Activated CD4-positive, alpha-beta memory T cell treated with anti-CD3 and anti-CD28 coated beads for 36 hours (primary cell): ENCODE results near the gene SLC14A1. TPM values are rescaled to one million over a fixed set of nuclear protein-coding genes. Genes with fewer than 3 reads are reported as not detected.

Source experiments
- CTCF ChIA-PET: fragments of 350-600 bp; sonication (Branson Sonifier 250); formaldehyde crosslinking; loops from one replicate; lab custom pipeline; 2021; ENCODE audit warnings: antibody characterized with exemption, inconsistent platforms; lab: Charles Lee
- POLR2A ChIA-PET: fragments of 350-600 bp; sonication (Branson Sonifier 250); formaldehyde crosslinking; loops from one replicate; lab custom pipeline; 2021; ENCODE audit warnings: antibody characterized with exemption; lab: Charles Lee
- DNase-seq: peaks from one replicate; pipeline ENCODE4 v3.0.0-alpha.2; 2020
- H3K27ac Mint-ChIP-seq: one replicate; pipeline ENCODE4 v1.8.0; 2021; ENCODE audit warnings: mixed read lengths
- H3K27me3 Mint-ChIP-seq: one replicate; pipeline ENCODE4 v1.8.0; 2021; ENCODE audit warnings: mixed read lengths
- H3K36me3 Mint-ChIP-seq: one replicate; pipeline ENCODE4 v1.8.0; 2021; ENCODE audit warnings: mixed read lengths
- H3K4me1 Mint-ChIP-seq: one replicate; pipeline ENCODE4 v1.8.0; 2021; ENCODE audit warnings: low read depth, mixed read lengths
- H3K4me3 Mint-ChIP-seq: one replicate; pipeline ENCODE4 v1.8.0; 2021; ENCODE audit warnings: mild to moderate bottlenecking, mixed read lengths
- H3K9me3 Mint-ChIP-seq: one replicate; pipeline ENCODE4 v1.8.0; 2021; ENCODE audit warnings: mixed read lengths
- intact Hi-C: fragments of 100-400 bp; cut with micrococcal nuclease; formaldehyde crosslinking; loops from one replicate; pipeline ENCODE4 v1.15.1; 2023
- total RNA-seq, 2 experiments: library from RNA; stranded (reverse); gene quantifications; one replicate each; pipeline ENCODE4 v1.2.3, GENCODE V29; 2021

Gene SLC14A1
- total RNA-seq, 2 experiments from 2014 or later, result 0.80 to 1.1 TPM

GRCh38 chr18:45724601-45725000, 620 bp downstream of the SLC14A1 start:
- intact Hi-C loops, result loop anchor here (5.0 kb wide), 1 partner anchor 113 kb away; no protein-coding TSS in a partner anchor
- ChIA-PET CTCF (interaction anchor here (1.0 to 8.4 kb wide), 6 partner anchors 36 to 155 kb away, joined by 3 to 126 read pairs (median 6); no protein-coding TSS in a partner anchor), POLR2A (no interaction called here)
- H3K4me3 Mint-ChIP-seq, result no peak overlapping the region
- no peaks in the 10 kb centered on the region for H3K9me3 Mint-ChIP-seq
- H3K36me3 Mint-ChIP-seq, result no peaks in the 10 kb centered on the region
- DNase-seq, result no peak
- H3K27ac Mint-ChIP-seq, result no peak overlapping the region
- no peaks in the 10 kb centered on the region for H3K27me3 Mint-ChIP-seq
- H3K4me1 Mint-ChIP-seq, result no peaks in the 10 kb centered on the region

GRCh38 chr18:45725336-45725735, 1.4 kb downstream of the SLC14A1 start:
- ChIA-PET CTCF (interaction anchor here (1.0 to 8.4 kb wide), 7 partner anchors 37 to 249 kb away, joined by 3 to 126 read pairs (median 6); no protein-coding TSS in a partner anchor), POLR2A (no interaction called here)
- Mint-ChIP-seq H3K36me3 (no peaks in the 10 kb centered on the region), H3K4me3 (no peak overlapping the region), H3K9me3 (no peaks in the 10 kb centered on the region), H3K27ac (no peak overlapping the region), H3K4me1 (no peaks in the 10 kb centered on the region), H3K27me3 (no peaks in the 10 kb centered on the region)
- no peak for DNase-seq
- intact Hi-C loops, result no loop called here

- Mint-ChIP-seq H3K4me3 (no peak overlapping the region), H3K27ac (no peak overlapping the region), H3K27me3 (no peaks in the 10 kb centered on the region), H3K36me3 (no peaks in the 10 kb centered on the region), H3K9me3 (no peaks in the 10 kb centered on the region), H3K4me1 (no peaks in the 10 kb centered on the region)
- intact Hi-C loops, result no loop called here
- no peak for DNase-seq
- CTCF ChIA-PET, result interaction anchor here (1.2 to 8.4 kb wide), 3 partner anchors 38 to 347 kb away, joined by 3 to 126 read pairs (median 3); no protein-coding TSS in a partner anchor
- POLR2A ChIA-PET, result no interaction called here
These were observed 2.6 kb downstream of the SLC14A1 start for GRCh38 chr18:45726603-45727002.

GRCh38 chr18:45727068-45727467, 3.1 kb downstream of the SLC14A1 start:
- Mint-ChIP-seq H3K36me3 (no peaks in the 10 kb centered on the region), H3K27me3 (no peaks in the 10 kb centered on the region), H3K27ac (no peak overlapping the region), H3K9me3 (no peaks in the 10 kb centered on the region), H3K4me3 (no peak overlapping the region), H3K4me1 (no peaks in the 10 kb centered on the region)
- no peak for DNase-seq
- intact Hi-C loops, result no loop called here
- CTCF ChIA-PET, result interaction anchor here (0.7 to 8.4 kb wide), 4 partner anchors 15 to 346 kb away, joined by 3 to 126 read pairs (median 3); no protein-coding TSS in a partner anchor
- POLR2A ChIA-PET, result no interaction called here

- Mint-ChIP-seq H3K4me1 (no peaks in the 10 kb centered on the region), H3K27ac (no peak overlapping the region), H3K4me3 (no peak overlapping the region), H3K27me3 (no peaks in the 10 kb centered on the region), H3K36me3 (no peaks in the 10 kb centered on the region), H3K9me3 (no peaks in the 10 kb centered on the region)
- no peak for DNase-seq
- ChIA-PET POLR2A (no interaction called here), CTCF (interaction anchor here (0.9 to 2.2 kb wide), 3 partner anchors 58 to 165 kb away, joined by 3 to 7 read pairs (median 3); no protein-coding TSS in a partner anchor)
- intact Hi-C loops, result no loop called here
These were observed 4.5 kb downstream of the SLC14A1 start for GRCh38 chr18:45728336-45729010.

GRCh38 chr18:45730832-45731575, 7.0 kb downstream of the SLC14A1 start:
- ChIA-PET POLR2A (no interaction called here), CTCF (interaction anchor here (0.8 to 2.5 kb wide), 6 partner anchors 8 to 148 kb away, joined by 3 to 10 read pairs (median 5); no protein-coding TSS in a partner anchor)
- Mint-ChIP-seq H3K27me3 (no peaks in the 10 kb centered on the region), H3K27ac (no peak overlapping the region), H3K36me3 (no peaks in the 10 kb centered on the region), H3K4me1 (no peaks in the 10 kb centered on the region), H3K9me3 (no peaks in the 10 kb centered on the region), H3K4me3 (no peak overlapping the region)
- intact Hi-C loops, result no loop called here
- DNase-seq, result no peak

- H3K27me3 Mint-ChIP-seq, result no peaks in the 10 kb centered on the region
- ChIA-PET POLR2A (no interaction called here), CTCF (interaction anchor here (0.8 to 2.5 kb wide), 5 partner anchors 9 to 148 kb away, joined by 3 to 10 read pairs (median 4); no protein-coding TSS in a partner anchor)
- H3K36me3 Mint-ChIP-seq, result no peaks in the 10 kb centered on the region
- no peak overlapping the region for H3K27ac Mint-ChIP-seq
- no peak for DNase-seq
- no peak overlapping the region for H3K4me3 Mint-ChIP-seq
- intact Hi-C loops, result no loop called here
- H3K9me3 Mint-ChIP-seq, result no peaks in the 10 kb centered on the region
- no peaks in the 10 kb centered on the region for H3K4me1 Mint-ChIP-seq
These were observed 7.7 kb downstream of the SLC14A1 start for GRCh38 chr18:45731716-45732115.

- ChIA-PET CTCF (no interaction called here), POLR2A (no interaction called here)
- Mint-ChIP-seq H3K36me3 (no peaks in the 10 kb centered on the region), H3K27ac (no peak overlapping the region), H3K4me1 (no peaks in the 10 kb centered on the region), H3K27me3 (no peaks in the 10 kb centered on the region), H3K9me3 (no peaks in the 10 kb centered on the region), H3K4me3 (no peak overlapping the region)
- intact Hi-C loops, result no loop called here
- no peak for DNase-seq
These were observed 9.6 kb downstream of the SLC14A1 start for GRCh38 chr18:45733535-45733934.

- intact Hi-C loops, result no loop called here
- POLR2A ChIA-PET, result no interaction called here
- H3K36me3 Mint-ChIP-seq, result no peaks in the 10 kb centered on the region
- H3K4me1 Mint-ChIP-seq, result no peaks in the 10 kb centered on the region
- no peaks in the 10 kb centered on the region for H3K27me3 Mint-ChIP-seq
- no peak overlapping the region for H3K4me3 Mint-ChIP-seq
- H3K27ac Mint-ChIP-seq, result no peak overlapping the region
- H3K9me3 Mint-ChIP-seq, result no peaks in the 10 kb centered on the region
- no peak for DNase-seq
- CTCF ChIA-PET, result no interaction called here
These were observed 10.5 kb downstream of the SLC14A1 start for GRCh38 chr18:45734505-45734904.

- no peak overlapping the region for H3K4me3 Mint-ChIP-seq
- POLR2A ChIA-PET, result no interaction called here
- DNase-seq, result no peak
- no peaks in the 10 kb centered on the region for H3K9me3 Mint-ChIP-seq
- H3K4me1 Mint-ChIP-seq, result no peaks in the 10 kb centered on the region
- intact Hi-C loops, result no loop called here
- H3K27ac Mint-ChIP-seq, result no peak overlapping the region
- H3K36me3 Mint-ChIP-seq, result no peaks in the 10 kb centered on the region
- CTCF ChIA-PET, result no interaction called here
- no peaks in the 10 kb centered on the region for H3K27me3 Mint-ChIP-seq
These were observed 11.0 kb downstream of the SLC14A1 start for GRCh38 chr18:45734944-45735343.

GRCh38 chr18:45738660-45739059, 14.7 kb downstream of the SLC14A1 start:
- DNase-seq, result no peak
- Mint-ChIP-seq H3K36me3 (no peaks in the 10 kb centered on the region), H3K9me3 (no peaks in the 10 kb centered on the region), H3K27ac (no peak overlapping the region), H3K27me3 (no peaks in the 10 kb centered on the region), H3K4me1 (no peaks in the 10 kb centered on the region), H3K4me3 (no peak overlapping the region)
- POLR2A ChIA-PET, result no interaction called here
- CTCF ChIA-PET, result interaction anchor here (1.8 kb wide), 1 partner anchor 16 kb away, joined by 8 read pairs; no protein-coding TSS in a partner anchor
- intact Hi-C loops, result no loop called here

GRCh38 chr18:45739268-45739667, 15.3 kb downstream of the SLC14A1 start:
- CTCF ChIA-PET, result no interaction called here
- H3K27me3 Mint-ChIP-seq, result no peaks in the 10 kb centered on the region

More at GRCh38 chr18:45739268-45739667, 15.3 kb downstream of the SLC14A1 start:
- intact Hi-C loops, result no loop called here
- Mint-ChIP-seq H3K27ac (no peak overlapping the region), H3K36me3 (no peaks in the 10 kb centered on the region), H3K9me3 (no peaks in the 10 kb centered on the region), H3K4me1 (no peaks in the 10 kb centered on the region), H3K4me3 (no peak overlapping the region)
- POLR2A ChIA-PET, result no interaction called here
- DNase-seq, result no peak
